Fibroblast of mammary gland (primary cell): ENCODE data around the gene SH3BP2.

ENCODE experiments used
- DNase-seq: peaks from one replicate; pipeline ENCODE4 v3.0.0-alpha.2; 2010; ENCODE audit warnings: low read depth
- H3K4me3 ChIP-seq: 2 replicates; pipeline ENCODE4 v1.5.1; 2011; ENCODE audit warnings: low read depth, mild to moderate bottlenecking, low read length, moderate library complexity; ENCODE audit not compliant: control insufficient read depth
- TF ChIP-seq, protein P1 (sequence below): conservative IDR thresholded peaks from 2 replicates; pipeline ENCODE4 v1.5.1; 2011; ENCODE audit warnings: low read depth, low read length, inconsistent platforms; ENCODE audit not compliant: control insufficient read depth, insufficient read depth

The SH3BP2 gene

GRCh38 chr4:2805712-2806389 lies 13.0 kb downstream of the SH3BP2 start:
- no peak for DNase-seq
- no peak overlapping the region for H3K4me3 ChIP-seq
- TF ChIP-seq, protein P1, sequence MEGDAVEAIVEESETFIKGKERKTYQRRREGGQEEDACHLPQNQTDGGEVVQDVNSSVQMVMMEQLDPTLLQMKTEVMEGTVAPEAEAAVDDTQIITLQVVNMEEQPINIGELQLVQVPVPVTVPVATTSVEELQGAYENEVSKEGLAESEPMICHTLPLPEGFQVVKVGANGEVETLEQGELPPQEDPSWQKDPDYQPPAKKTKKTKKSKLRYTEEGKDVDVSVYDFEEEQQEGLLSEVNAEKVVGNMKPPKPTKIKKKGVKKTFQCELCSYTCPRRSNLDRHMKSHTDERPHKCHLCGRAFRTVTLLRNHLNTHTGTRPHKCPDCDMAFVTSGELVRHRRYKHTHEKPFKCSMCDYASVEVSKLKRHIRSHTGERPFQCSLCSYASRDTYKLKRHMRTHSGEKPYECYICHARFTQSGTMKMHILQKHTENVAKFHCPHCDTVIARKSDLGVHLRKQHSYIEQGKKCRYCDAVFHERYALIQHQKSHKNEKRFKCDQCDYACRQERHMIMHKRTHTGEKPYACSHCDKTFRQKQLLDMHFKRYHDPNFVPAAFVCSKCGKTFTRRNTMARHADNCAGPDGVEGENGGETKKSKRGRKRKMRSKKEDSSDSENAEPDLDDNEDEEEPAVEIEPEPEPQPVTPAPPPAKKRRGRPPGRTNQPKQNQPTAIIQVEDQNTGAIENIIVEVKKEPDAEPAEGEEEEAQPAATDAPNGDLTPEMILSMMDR = no peak

DNA sequence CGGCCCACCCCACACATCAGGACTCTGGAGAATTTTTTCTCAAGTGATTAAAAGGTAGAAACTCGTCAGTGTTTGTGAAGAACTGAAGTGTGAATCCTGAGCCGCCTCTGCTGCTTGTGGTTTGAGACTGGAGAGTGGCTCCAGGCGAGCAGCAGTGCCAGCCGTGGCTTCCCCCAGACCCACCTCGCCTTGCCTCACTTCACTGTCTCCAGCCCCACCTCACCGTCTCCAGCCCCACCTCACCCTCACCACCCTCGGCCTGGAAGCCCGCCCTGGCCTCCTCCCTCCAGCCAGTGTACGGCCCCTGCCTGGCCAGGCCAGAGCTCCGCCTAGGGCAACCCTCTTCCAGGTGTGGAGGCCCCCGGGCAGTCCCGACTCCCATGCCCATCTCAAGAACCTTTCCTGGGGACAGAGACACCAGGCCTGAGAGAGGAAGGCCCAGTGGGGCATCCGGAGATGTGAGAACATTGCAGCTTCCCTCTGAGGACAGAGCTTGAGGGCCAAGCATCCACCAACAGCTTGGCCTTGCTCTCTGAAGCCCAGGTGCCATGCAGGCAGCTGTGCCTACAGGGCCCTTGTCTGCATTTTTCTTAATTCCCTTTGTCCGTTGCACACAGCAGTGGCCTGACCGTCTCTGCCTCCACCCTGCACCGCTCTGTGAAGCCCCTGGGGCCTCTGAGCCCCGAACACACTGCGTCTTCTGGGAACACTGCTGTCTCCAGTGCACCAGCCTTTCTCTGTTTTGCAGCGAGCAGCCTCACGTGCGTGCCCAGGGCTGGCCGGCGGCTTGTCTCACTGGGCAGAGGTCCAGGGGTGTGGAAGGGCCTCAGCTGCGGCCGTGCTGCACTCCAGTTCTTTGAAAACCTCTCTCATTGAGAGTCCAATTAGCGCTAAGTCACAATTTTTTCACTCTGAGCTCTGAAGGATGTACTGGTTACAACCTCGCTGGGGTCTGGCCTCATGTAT lies 13.8 kb downstream of the SH3BP2 start:
- H3K4me3 ChIP-seq = no peak overlapping the region
- DNase-seq = no peak
- TF ChIP-seq, protein P1 = no peak

- H3K4me3 ChIP-seq = no peak overlapping the region
- no peak for DNase-seq
- TF ChIP-seq, protein P1 = no peak
These were observed 14.7 kb downstream of the SH3BP2 start for GRCh38 chr4:2807571-2807970.

- TF ChIP-seq, protein P1 = no peak
- no peak overlapping the region for H3K4me3 ChIP-seq
- no peak for DNase-seq
These were observed 15.1 kb downstream of the SH3BP2 start for GRCh38 chr4:2808001-2808400.

GRCh38 chr4:2809610-2810180 lies 16.8 kb downstream of the SH3BP2 start:
- DNase-seq = no peak
- TF ChIP-seq, protein P1 = no peak
- H3K4me3 ChIP-seq = no peak overlapping the region

- DNase-seq = no peak
- TF ChIP-seq, protein P1 = no peak
- H3K4me3 ChIP-seq = no peak overlapping the region
These were observed 17.5 kb downstream of the SH3BP2 start for GRCh38 chr4:2810388-2810787.
